ENCODE results near the gene TIGD2.
A peak's percentile ranks its signal among the peaks of the same experiment; 100 is the strongest.

TIGD2 gene

DNA sequence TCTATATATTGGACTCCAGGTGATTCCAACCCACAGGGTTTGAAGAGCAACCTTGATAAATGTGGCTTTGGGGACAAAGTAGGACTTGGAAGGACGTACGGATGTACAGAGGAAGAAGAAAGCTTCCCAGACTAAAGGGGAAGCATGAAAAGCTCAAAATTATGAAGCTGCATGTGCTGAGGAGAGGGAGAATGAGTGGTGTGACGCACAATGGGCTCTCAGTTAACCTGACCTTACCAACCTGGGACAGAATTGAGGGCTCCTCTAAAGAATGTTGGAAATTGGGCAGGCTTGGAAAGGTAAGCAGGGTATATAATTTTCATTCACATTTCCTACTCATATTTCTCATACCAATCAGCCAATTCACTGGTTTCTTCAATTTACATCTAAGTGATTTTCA, 10.5 kb upstream of the TIGD2 start:
- Histone ChIP-seq H3K4me1 (no peaks in the 10 kb centered on the region), H3K9me3 (no peaks in the 10 kb centered on the region), H3K27ac (no peak overlapping the region), H3K27me3 (no peaks in the 10 kb centered on the region), H3K36me3 (no peaks in the 10 kb centered on the region), H3K4me3 (no peak overlapping the region)
- no peak for TF ChIP-seq CTCF (IDR thresholded peaks at IDR 0.05)
- intact Hi-C loops (cut with DNase I; ENCODE audit: low total_unique reads): loop anchor here (10.0 kb wide), 1 partner anchor 396 kb away; no protein-coding TSS in a partner anchor
- no peak for DNase-seq

DNA sequence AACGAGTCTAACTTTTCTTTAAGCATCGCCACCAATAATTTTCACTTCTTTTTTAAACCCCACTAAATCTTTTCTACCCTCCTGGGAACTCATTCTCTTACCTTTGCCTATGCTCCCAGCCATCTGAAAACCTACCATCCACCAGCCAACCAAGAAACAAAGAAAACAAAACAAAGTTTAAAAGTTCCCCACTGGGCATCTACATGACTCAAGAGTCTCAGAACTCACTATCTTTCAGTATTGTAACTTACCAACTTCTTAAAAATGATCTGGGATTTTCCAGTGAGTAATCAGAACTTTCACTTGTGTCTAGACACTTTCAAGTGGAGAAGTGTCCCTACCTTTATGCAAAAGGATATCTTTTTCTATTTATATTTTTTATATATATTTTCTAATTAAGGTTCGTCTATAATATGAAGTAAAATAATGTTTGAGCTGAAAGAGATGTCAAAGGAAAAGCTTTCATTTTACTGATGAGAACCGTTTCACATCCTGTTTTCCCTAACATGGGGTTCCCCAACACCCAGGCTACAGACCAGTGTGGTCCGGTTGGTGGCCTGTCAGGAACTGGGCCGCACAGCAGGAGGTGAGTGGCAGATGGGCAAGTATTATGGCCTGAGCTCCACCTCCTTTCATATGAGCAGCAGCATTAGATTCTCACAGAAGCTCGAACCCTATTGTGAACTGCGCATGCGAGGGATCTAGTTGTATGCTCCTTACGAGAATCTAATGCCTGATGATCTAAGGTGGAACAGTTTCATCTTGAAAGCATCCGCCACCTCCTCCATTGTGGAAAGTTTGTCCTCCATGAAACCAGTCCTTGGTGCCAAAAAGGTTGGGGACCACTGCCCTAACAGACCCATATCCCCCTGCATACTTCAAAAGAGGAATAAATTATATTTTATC, 9.8 kb upstream of the TIGD2 start:
- no peaks in the 10 kb centered on the region for H3K9me3 ChIP-seq
- no peaks in the 10 kb centered on the region for H3K27me3 ChIP-seq
- no peak for TF ChIP-seq CTCF (IDR thresholded peaks at IDR 0.05)
- DNase-seq: no peak
- no peaks in the 10 kb centered on the region for H3K36me3 ChIP-seq
- no peaks in the 10 kb centered on the region for H3K4me1 ChIP-seq
- H3K4me3 ChIP-seq: no peak overlapping the region
- intact Hi-C loops (cut with DNase I; ENCODE audit: low total_unique reads): loop anchor here (10.0 kb wide), 1 partner anchor 397 kb away; no protein-coding TSS in a partner anchor
- H3K27ac ChIP-seq: no peak overlapping the region

DNA sequence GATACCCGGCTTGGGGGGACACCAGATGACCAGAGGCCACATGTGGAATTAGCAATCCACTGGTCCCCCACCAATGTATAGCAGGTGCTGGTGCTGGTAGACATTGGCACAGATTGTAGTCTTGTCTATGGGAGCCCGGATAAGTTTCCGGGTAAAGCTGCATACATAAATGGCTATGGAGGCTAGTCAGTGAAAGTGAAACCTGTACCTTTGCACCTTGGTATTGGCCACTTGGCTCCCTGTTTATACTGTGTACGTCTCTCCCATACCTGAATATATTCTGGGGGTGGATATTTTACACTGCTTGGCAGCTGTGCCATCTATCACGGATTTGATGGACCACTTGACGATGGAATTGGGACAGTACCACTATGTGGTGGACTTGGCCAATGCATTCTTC, 5.6 kb upstream of the TIGD2 start:
- DNase-seq: no peak
- H3K4me1 ChIP-seq: peaks cover 0 to 9% (median 4%) of the 10 kb centered on the region in 4 donors
- H3K36me3 ChIP-seq: no peaks in the 10 kb centered on the region
- intact Hi-C loops (cut with DNase I; ENCODE audit: low total_unique reads): loop anchor here (5.0 to 10.0 kb wide), 2 partner anchors 43 to 401 kb away; no protein-coding TSS in a partner anchor
- H3K9me3 ChIP-seq: no peaks in the 10 kb centered on the region
- H3K27me3 ChIP-seq: no peaks in the 10 kb centered on the region
- H3K27ac ChIP-seq: no peak overlapping the region
- H3K4me3 ChIP-seq: no peak overlapping the region
- no peak for TF ChIP-seq CTCF (IDR thresholded peaks at IDR 0.05)

DNA sequence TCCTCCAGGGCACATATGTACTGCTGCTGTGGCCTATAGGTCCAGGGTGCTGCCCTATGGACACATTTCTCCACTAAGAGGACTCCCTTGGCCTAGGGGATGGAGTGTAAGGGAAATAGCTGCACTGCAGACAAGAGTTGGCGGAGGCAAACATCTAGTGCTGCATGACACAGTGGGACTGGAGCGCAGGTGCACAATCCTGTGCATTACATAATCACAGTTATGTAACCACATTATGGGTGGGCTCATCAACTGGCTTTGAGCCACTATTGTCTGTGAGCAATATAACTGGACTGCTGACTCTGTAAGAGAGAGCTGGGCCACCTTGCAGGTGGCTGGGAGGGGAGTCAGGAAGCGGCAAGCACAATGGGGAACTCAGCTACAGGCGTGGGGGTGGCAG, 3.2 kb upstream of the TIGD2 start:
- Histone ChIP-seq H3K36me3 (no peaks in the 10 kb centered on the region), H3K27ac (no peak overlapping the region), H3K27me3 (no peaks in the 10 kb centered on the region), H3K4me3 (no peak overlapping the region), H3K4me1 (peaks cover 0 to 20% (median 9%) of the 10 kb centered on the region in 4 donors), H3K9me3 (no peaks in the 10 kb centered on the region)
- DNase-seq: no peak
- TF ChIP-seq CTCF (IDR thresholded peaks at IDR 0.05): no peak
- intact Hi-C loops (cut with DNase I; ENCODE audit: low total_unique reads): loop anchor here (5.0 to 10.0 kb wide), 2 partner anchors 46 to 403 kb away; no protein-coding TSS in a partner anchor

DNA sequence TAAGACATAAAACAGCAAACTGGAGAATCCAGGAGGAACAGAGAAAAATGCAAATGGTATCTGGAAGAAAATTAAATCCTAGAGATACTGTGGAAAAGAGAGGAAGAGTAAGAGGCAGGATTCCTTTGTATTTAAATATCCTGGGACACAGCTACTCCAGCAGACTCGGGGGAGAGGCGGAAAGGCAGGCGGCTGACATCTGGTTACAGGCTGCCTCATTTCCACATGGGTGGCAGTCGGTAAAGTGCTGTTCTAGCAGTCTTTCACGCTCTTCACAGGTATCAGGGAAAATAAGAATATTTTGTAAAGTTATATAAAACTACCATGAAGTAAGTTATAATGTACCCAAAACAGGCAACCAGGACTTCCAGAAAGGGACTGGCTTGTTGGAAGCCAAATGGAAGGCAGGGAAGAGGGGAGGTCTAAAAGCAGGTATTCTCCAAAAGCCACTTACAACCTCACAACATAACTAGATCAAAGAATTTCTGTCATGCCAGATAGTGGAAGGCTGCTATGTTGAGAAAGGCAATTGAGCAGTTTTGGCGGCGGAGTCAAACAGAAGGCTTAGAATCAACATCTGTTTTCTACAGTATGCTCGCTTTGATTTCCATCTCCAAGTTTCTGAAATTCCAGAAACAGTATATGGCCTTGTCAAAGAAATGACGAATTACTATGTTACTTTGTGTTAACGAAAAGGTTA, 1.3 kb upstream of the TIGD2 start:
- H3K27ac ChIP-seq: peak overlapping the region; percentile 76 to 79

More for the DNA sequence above, 1.3 kb upstream of the TIGD2 start:
- Histone ChIP-seq H3K4me1 (peaks cover 0 to 20% (median 9%) of the 10 kb centered on the region in 4 donors), H3K27me3 (no peaks in the 10 kb centered on the region), H3K4me3 (peak overlapping the region; percentile 67 to 76), H3K36me3 (no peaks in the 10 kb centered on the region), H3K9me3 (no peaks in the 10 kb centered on the region)
- no peak for DNase-seq
- TF ChIP-seq CTCF (IDR thresholded peaks at IDR 0.05): no peak
- intact Hi-C loops (cut with DNase I; ENCODE audit: low total_unique reads): loop anchor here (5.0 to 10.0 kb wide), 4 partner anchors 48 to 653 kb away; partner anchors contain the start of gene HERC5

Measured in tibial artery (tissue), 4 donors.